ENCODE data around the gene SPATA6L. TPM values are rescaled to one million over a fixed set of nuclear protein-coding genes. Genes with fewer than 3 reads are reported as not detected.

Gene SPATA6L
- total and polyA plus RNA-seq, 2 experiments from 2014 or later = 0.65 to 0.69 TPM

DNA sequence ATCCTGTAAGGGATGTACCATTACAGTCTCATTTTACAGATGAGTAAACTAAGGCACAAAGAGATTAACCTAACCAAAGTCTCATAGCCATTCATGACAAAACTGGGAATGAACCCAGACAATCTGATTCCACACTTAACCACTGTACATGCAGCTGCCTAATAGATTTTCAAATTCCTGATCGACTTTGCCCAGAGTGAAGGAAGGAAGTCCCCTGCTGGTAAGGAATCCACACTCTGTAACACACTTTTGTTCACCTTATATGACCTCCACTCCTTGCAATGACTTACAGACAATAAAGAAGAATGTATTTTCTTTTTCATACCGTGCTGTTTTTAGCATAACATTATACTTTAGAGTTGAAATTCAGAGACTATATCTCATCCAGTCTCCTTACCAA is 35.4 kb downstream of the SPATA6L start:
- TF ChIP-seq EZH2 (IDR thresholded peaks at IDR 0.05; ENCODE audit: insufficient read depth, poor library complexity, severe bottlenecking) = no peak
- no peak for TF ChIP-seq EZH2phosphoT487 (IDR thresholded peaks at IDR 0.05; ENCODE audit: insufficient read depth, low read depth)
- in situ Hi-C loops (cut with MboI) = loop anchor here (25.0 kb wide), 1 partner anchor 1769 kb away; no protein-coding TSS in a partner anchor
- Histone ChIP-seq H3K9me2 (ENCODE audit: insufficient read depth) (no peaks in the 10 kb centered on the region), H3K27me3 (replicated peaks; ENCODE audit: insufficient read depth) (no peaks in the 10 kb centered on the region), H3K27ac (no peak overlapping the region), H3K4me2 (ENCODE audit: unreplicated experiment) (no peak overlapping the region), H3K4me1 (ENCODE audit: insufficient read depth) (no peaks in the 10 kb centered on the region; the same call in 1 of the 2 replicates), H3K9ac (no peak overlapping the region), H3K79me2 (ENCODE audit: insufficient read depth) (no peaks in the 10 kb centered on the region), H3F3A (ENCODE audit: insufficient read depth) (no peaks in the 10 kb centered on the region), H3K36me3 (ENCODE audit: low read depth) (no peaks in the 10 kb centered on the region), H2AFZ (no peak overlapping the region), H3K4me3 (no peak overlapping the region), H4K20me1 (ENCODE audit: insufficient read depth) (no peaks in the 10 kb centered on the region), H3K9me3 (ENCODE audit: low read depth) (no peaks in the 10 kb centered on the region)
- 25 to 31% methylated on average over 2 of the region's 2 CpGs for WGBS, 2 experiments (ENCODE audit: low coverage in 1 of 2, low lambda C conversion rate in 2 of 2, missing lambda C conversion rate in 2 of 2)
- DNase-seq = peak; percentile 13

DNA sequence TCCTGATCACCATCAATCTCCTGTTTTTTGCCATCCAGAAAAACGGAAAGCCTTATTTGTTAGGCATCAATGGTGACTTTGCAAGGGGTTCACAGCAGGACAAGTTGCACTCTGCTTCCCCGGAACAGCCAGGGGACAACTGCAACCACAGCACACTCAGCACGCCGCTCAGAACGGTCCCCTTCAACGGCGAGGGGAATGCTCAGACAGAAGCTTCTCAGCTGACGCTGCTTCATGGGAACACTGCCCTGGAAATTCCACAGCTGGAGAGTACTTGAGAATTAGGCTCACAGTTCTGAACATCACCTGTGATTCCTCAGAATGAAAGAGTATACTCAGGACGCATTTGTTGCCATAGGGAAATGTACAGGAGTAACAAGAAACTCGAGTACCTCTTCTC is 44.3 kb downstream of the SPATA6L start:
- Histone ChIP-seq H3K4me3 (no peak overlapping the region), H3K4me1 (ENCODE audit: insufficient read depth) (peaks cover 7% of the 10 kb centered on the region), H3F3A (ENCODE audit: insufficient read depth) (no peaks in the 10 kb centered on the region), H3K27ac (no peak overlapping the region), H2AFZ (no peak overlapping the region), H3K9me2 (ENCODE audit: insufficient read depth) (no peaks in the 10 kb centered on the region), H3K9me3 (ENCODE audit: low read depth) (no peaks in the 10 kb centered on the region), H3K27me3 (replicated peaks; ENCODE audit: insufficient read depth) (no peaks in the 10 kb centered on the region), H4K20me1 (ENCODE audit: insufficient read depth) (no peaks in the 10 kb centered on the region), H3K9ac (no peak overlapping the region), H3K79me2 (ENCODE audit: insufficient read depth) (no peaks in the 10 kb centered on the region), H3K4me2 (ENCODE audit: unreplicated experiment) (no peak overlapping the region), H3K36me3 (ENCODE audit: low read depth) (no peaks in the 10 kb centered on the region)
- TF ChIP-seq EZH2 (IDR thresholded peaks at IDR 0.05; ENCODE audit: insufficient read depth, poor library complexity, severe bottlenecking) = no peak
- no peak for TF ChIP-seq EZH2phosphoT487 (IDR thresholded peaks at IDR 0.05; ENCODE audit: insufficient read depth, low read depth)
- in situ Hi-C loops (cut with MboI) = no loop called here
- DNase-seq = no peak
- WGBS, 2 experiments (ENCODE audit: low coverage in 1 of 2, low lambda C conversion rate in 2 of 2, missing lambda C conversion rate in 2 of 2) = 79 to 81% methylated on average over 10 of the region's 10 CpGs

DNA sequence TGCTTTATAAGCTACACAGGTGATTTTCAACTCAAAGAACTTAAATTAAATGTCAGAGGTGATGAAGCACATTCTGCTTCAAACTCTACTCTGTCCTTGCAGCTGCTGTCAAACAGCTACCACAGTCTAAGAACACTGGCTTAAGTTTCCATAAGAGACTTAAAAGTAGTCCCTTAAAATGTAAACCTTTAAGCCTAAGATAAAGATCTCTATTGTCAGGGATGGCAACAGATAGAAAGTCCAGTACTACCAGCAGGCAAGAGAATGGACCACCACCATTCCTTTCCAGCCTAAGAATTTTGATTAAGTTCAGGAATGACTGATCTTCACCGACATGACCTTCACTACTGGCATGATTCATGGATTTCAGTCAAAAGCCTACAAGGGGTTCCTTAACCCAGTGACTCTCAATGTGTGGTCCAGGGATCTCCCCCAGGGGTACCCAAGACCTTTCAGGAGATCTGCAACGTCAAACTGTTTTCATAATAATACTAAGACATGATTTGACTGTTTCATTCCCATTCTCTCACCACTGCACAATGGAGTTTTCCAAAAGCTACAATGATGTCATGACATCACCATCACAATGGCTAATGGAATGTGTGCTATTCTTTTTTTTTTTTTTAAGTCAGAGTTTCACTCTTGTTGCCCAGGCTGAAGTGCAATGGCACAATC is 45.3 kb downstream of the SPATA6L start:
- TF ChIP-seq EZH2phosphoT487 (IDR thresholded peaks at IDR 0.05; ENCODE audit: insufficient read depth, low read depth) = no peak
- TF ChIP-seq EZH2 (IDR thresholded peaks at IDR 0.05; ENCODE audit: insufficient read depth, poor library complexity, severe bottlenecking) = no peak
- H3K9ac ChIP-seq = no peak overlapping the region
- H3K27ac ChIP-seq = no peak overlapping the region
- in situ Hi-C loops (cut with MboI) = no loop called here
- no peak overlapping the region for H3K4me3 ChIP-seq
- no peaks in the 10 kb centered on the region for H3K9me2 ChIP-seq (ENCODE audit: insufficient read depth)
- H3K79me2 ChIP-seq (ENCODE audit: insufficient read depth) = no peaks in the 10 kb centered on the region
- H3K36me3 ChIP-seq (ENCODE audit: low read depth) = no peaks in the 10 kb centered on the region
- H3K4me2 ChIP-seq (ENCODE audit: unreplicated experiment) = peak overlapping the region; percentile 11
- no peaks in the 10 kb centered on the region for H4K20me1 ChIP-seq (ENCODE audit: insufficient read depth)
- no peaks in the 10 kb centered on the region for H3K9me3 ChIP-seq (ENCODE audit: low read depth)
- DNase-seq = peak; percentile 66
- WGBS, 2 experiments (ENCODE audit: low coverage in 1 of 2, low lambda C conversion rate in 2 of 2, missing lambda C conversion rate in 2 of 2) = 47 to 48% methylated on average over 2 of the region's 2 CpGs
- peaks cover 7% of the 10 kb centered on the region for H3K4me1 ChIP-seq (ENCODE audit: insufficient read depth)
- no peaks in the 10 kb centered on the region for H3K27me3 ChIP-seq (replicated peaks; ENCODE audit: insufficient read depth)
- no peak overlapping the region for H2AFZ ChIP-seq
- H3F3A ChIP-seq (ENCODE audit: insufficient read depth) = no peaks in the 10 kb centered on the region

DNA sequence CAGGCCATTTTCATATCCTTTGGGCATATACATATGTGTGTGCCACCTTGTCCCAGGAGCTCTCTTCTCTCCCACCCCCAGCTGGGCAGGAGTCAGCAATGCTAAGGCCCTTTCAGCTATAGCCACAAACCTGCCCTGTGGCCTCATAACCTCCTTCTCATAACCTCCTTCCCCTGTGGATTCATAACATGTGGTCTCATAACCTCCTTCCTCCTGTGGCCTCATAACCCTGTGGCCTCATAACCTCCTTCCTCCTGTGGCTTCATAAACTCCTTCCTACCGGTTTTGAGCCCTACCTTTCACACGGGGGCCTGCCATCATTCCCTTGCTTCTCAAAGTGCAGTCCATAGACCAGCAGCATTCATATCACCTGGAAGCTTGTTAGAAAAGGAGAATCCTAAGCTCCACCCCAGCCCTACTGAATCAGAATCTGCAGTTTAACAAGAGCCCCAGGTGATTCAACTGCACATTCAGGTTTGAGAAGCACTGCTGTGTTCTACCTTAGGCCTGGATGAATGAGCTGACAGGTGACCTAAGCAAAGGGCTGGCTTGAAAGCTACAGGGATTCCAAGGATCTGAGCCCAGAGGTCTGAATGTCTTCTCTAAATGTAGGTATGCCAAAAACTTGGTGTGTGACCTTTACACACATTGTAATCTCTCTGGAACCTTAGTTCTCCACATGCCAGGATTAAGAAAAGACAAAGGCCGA is 46.1 kb downstream of the SPATA6L start:
- DNase-seq = no peak
- TF ChIP-seq EZH2phosphoT487 (IDR thresholded peaks at IDR 0.05; ENCODE audit: insufficient read depth, low read depth) (no peak), EZH2 (IDR thresholded peaks at IDR 0.05; ENCODE audit: insufficient read depth, poor library complexity, severe bottlenecking) (no peak)
- 79 to 82% methylated on average over 3 of the region's 3 CpGs for WGBS, 2 experiments (ENCODE audit: low coverage in 1 of 2, low lambda C conversion rate in 2 of 2, missing lambda C conversion rate in 2 of 2)
- H4K20me1 ChIP-seq (ENCODE audit: insufficient read depth) = no peaks in the 10 kb centered on the region
- no peak overlapping the region for H3K9ac ChIP-seq
- no peak overlapping the region for H3K4me3 ChIP-seq
- in situ Hi-C loops (cut with MboI) = no loop called here
- no peaks in the 10 kb centered on the region for H3K36me3 ChIP-seq (ENCODE audit: low read depth)
- no peak overlapping the region for H3K27ac ChIP-seq
- no peak overlapping the region for H3K4me2 ChIP-seq (ENCODE audit: unreplicated experiment)
- no peaks in the 10 kb centered on the region for H3K27me3 ChIP-seq (replicated peaks; ENCODE audit: insufficient read depth)
- H2AFZ ChIP-seq = no peak overlapping the region
- H3F3A ChIP-seq (ENCODE audit: insufficient read depth) = peaks cover 8% of the 10 kb centered on the region
- peaks cover 15% of the 10 kb centered on the region for H3K4me1 ChIP-seq (ENCODE audit: insufficient read depth)
- H3K79me2 ChIP-seq (ENCODE audit: insufficient read depth) = no peaks in the 10 kb centered on the region
- H3K9me3 ChIP-seq (ENCODE audit: low read depth) = no peaks in the 10 kb centered on the region
- H3K9me2 ChIP-seq (ENCODE audit: insufficient read depth) = no peaks in the 10 kb centered on the region
